Panc1 (cell line): ENCODE results near the gene MSMP. TPM values are rescaled to one million over a fixed set of nuclear protein-coding genes. Genes with fewer than 3 reads are reported as not detected.

Experiments used
- ATAC-seq: fragments of 200-7000 bp; cut with Tn5 transposase; 2 replicates; pipeline ENCODE4 v1.9.1; 2020; ENCODE audit warnings: mild to moderate bottlenecking, moderate library complexity
- BruUV-seq: library from RNA; stranded (reverse); fragments of 400-500 nt; replicated peaks from 2 replicates; lab custom pipeline; 2021; lab: Mats Ljungman, UMichigan
- CTCF ChIA-PET: fragments of 300-600 bp; sonication (Branson Sonifier 250); formaldehyde crosslinking; loops from one replicate; lab custom pipeline; 2022; ENCODE audit warnings: antibody characterized with exemption; lab: Charles Lee
- POLR2A ChIA-PET: fragments of 300-600 bp; sonication (Branson Sonifier 250); formaldehyde crosslinking; loops from one replicate; lab custom pipeline; 2022; ENCODE audit warnings: antibody characterized with exemption; lab: Charles Lee
- DNase-seq: peaks from one replicate; pipeline ENCODE4 v3.0.0-alpha.2; 2010; ENCODE audit warnings: low read depth, low spot score
- H3K27ac ChIP-seq: 2 replicates; pipeline ENCODE4 v1.5.1; 2011; ENCODE audit warnings: mild to moderate bottlenecking, low read length, inconsistent platforms
- H3K27me3 ChIP-seq: fragments of 200-500 bp; sonication (Bioruptor generic); 2 replicates; pipeline ENCODE4 v1.6.0; 2014; ENCODE audit warnings: low read length, inconsistent platforms; ENCODE audit not compliant: control insufficient read depth, insufficient read depth
- H3K36me3 ChIP-seq: fragments of 200-500 bp; sonication (Bioruptor generic); 2 replicates; pipeline ENCODE4 v1.5.1; 2014; ENCODE audit warnings: inconsistent platforms, mild to moderate bottlenecking, low read length, moderate library complexity; ENCODE audit not compliant: control insufficient read depth, insufficient read depth
- H3K4me1 ChIP-seq: 2 replicates; pipeline ENCODE4 v1.5.1; 2011; ENCODE audit warnings: inconsistent platforms, mild to moderate bottlenecking, low read length, moderate library complexity; ENCODE audit not compliant: control insufficient read depth, insufficient read depth
- H3K4me3 ChIP-seq, 2 experiments: 2 replicates each; pipeline ENCODE4 v1.5.1; 2011 to 2012; ENCODE audit warnings: low read depth in 2 of 2, low read length in 2 of 2, mild to moderate bottlenecking in 2 of 2, inconsistent platforms in 1 of 2, moderate library complexity in 1 of 2
- H3K9me3 ChIP-seq: fragments of 200-500 bp; sonication (Bioruptor generic); 2 replicates; pipeline ENCODE4 v1.5.1; 2014; ENCODE audit warnings: low read depth, mild to moderate bottlenecking, inconsistent platforms, low read length, moderate library complexity; ENCODE audit not compliant: control insufficient read depth, insufficient read depth
- CTCF ChIP-seq: fragments of 450-650 bp; IDR thresholded peaks from 2 replicates; pipeline ENCODE4 v1.5.1; 2017; ENCODE audit warnings: mild to moderate bottlenecking
- POLR2AphosphoS5 ChIP-seq: IDR thresholded peaks from 2 replicates; pipeline ENCODE4 v1.6.1; 2012; ENCODE audit warnings: mild to moderate bottlenecking, low read depth, low read length, moderate library complexity
- REST ChIP-seq, 2 experiments: IDR thresholded peaks; 2 replicates each; pipeline ENCODE4 v1.6.1; 2011 to 2012; ENCODE audit warnings: low read depth in 2 of 2, control low read depth in 1 of 2, low read length in 1 of 2, mild to moderate bottlenecking in 1 of 2, moderate library complexity in 1 of 2; ENCODE audit not compliant: insufficient read depth in 1 of 2
- SIN3A ChIP-seq: IDR thresholded peaks from 2 replicates; pipeline ENCODE4 v1.6.1; 2012; ENCODE audit warnings: low read depth, mild to moderate bottlenecking, low read length, moderate library complexity, borderline replicate concordance; ENCODE audit not compliant: insufficient read depth
- TCF7L2 ChIP-seq: IDR thresholded peaks from 2 replicates; pipeline ENCODE4 v1.6.1; 2011; ENCODE audit warnings: mild to moderate bottlenecking, low read depth, low read length, inconsistent platforms
- in situ Hi-C: cut with HindIII; loops from 2 replicates; pipeline ENCODE4 v1.10.0; 2016; ENCODE audit warnings: low sequenced_read_pairs, low pct_unique_long_range_greater_than_20kb
- intact Hi-C: fragments of 100-400 bp; cut with micrococcal nuclease; formaldehyde crosslinking; loops from one replicate; pipeline ENCODE4 v1.10.0; 2022; ENCODE audit not compliant: unreplicated experiment
- total RNA-seq: library from RNA; stranded (reverse); gene quantifications from one replicate; pipeline ENCODE4 v1.2.1, GENCODE V29; 2021; ENCODE audit not compliant: unreplicated experiment

The MSMP gene
- total RNA-seq, 1 experiment from 2014 or later, result 1.4 TPM

- H3K27me3 ChIP-seq, result no peaks in the 10 kb centered on the region
- in situ Hi-C loops, result no loop called here
- ChIA-PET POLR2A (interaction anchor here (0.6 to 0.9 kb wide), 3 partner anchors 38 to 80 kb away, joined by 3 read pairs; partner anchors contain the start of gene NPR2), CTCF (no interaction called here)
- peaks cover 22% of the 10 kb centered on the region for H3K36me3 ChIP-seq
- intact Hi-C loops, result no loop called here
- H3K4me1 ChIP-seq, result peaks cover 39% of the 10 kb centered on the region
- 0 out of 4 replicates have a peak overlapping the region, but pooled peaks of 1 of the 2 experiments have one; percentile 99 for H3K4me3 ChIP-seq
- ATAC-seq (no peak), DNase-seq (no peak)
- H3K27ac ChIP-seq, result no peak overlapping the region
- no peak for TF ChIP-seq TCF7L2
- no peak for TF ChIP-seq SIN3A
- no peak for TF ChIP-seq REST (IDR thresholded peaks at IDR 0.05; ENCODE audit: insufficient read depth in 1 of 2, low read depth in 2 of 2, low read length in 1 of 2)
- TF ChIP-seq CTCF, result no peak
- TF ChIP-seq POLR2AphosphoS5, result no peak
- no peaks in the 10 kb centered on the region for H3K9me3 ChIP-seq
- BruUV-seq, result no TSS peak
Observed at GRCh38 chr9:35734096-35734495, 20.0 kb downstream of the MSMP start.

GRCh38 chr9:35732800-35733541 lies 21.1 kb downstream of the MSMP start:
- Histone ChIP-seq H3K4me3 (peak overlapping the region; percentile 82 to 99), H3K36me3 (peaks cover 21% of the 10 kb centered on the region), H3K27ac (peak overlapping the region; percentile 89), H3K4me1 (peaks cover 50% of the 10 kb centered on the region), H3K9me3 (no peaks in the 10 kb centered on the region), H3K27me3 (no peaks in the 10 kb centered on the region)
- peak; percentile 16 for ATAC-seq
- BruUV-seq, result TSS peak; percentile 90
- ChIA-PET CTCF (interaction anchor here (1.0 to 2.5 kb wide), 2 partner anchors 36 to 74 kb away, joined by 3 to 13 read pairs; no protein-coding TSS in a partner anchor), POLR2A (interaction anchor here (0.5 to 1.8 kb wide), 4 partner anchors 30 to 653 kb away, joined by 4 to 7 read pairs (median 6); partner anchors contain the start of genes ARHGEF39, CCDC107, FANCG and RMRP)
- in situ Hi-C loops, result no loop called here
- TF ChIP-seq REST (IDR thresholded peaks at IDR 0.05; ENCODE audit: insufficient read depth in 1 of 2, low read depth in 2 of 2, low read length in 1 of 2) (no peak), POLR2AphosphoS5 (no peak; the same call in 1 of the 2 replicates), SIN3A (no peak), TCF7L2 (no peak), CTCF (no peak)
- intact Hi-C loops, result no loop called here
- DNase-seq, result no peak
